Dendritic cell treated with granulocyte-macrophage colony-stimulating factor and Interleukin-4, amounts not matched to agents 40 ng/mL and 50 ng/mL, for 4 days (primary cell): ENCODE results near the gene RPS2.
"Not testable (repeated sequence)": the region's sequence is repeated elsewhere in the genome, so short reads cannot be mapped to it uniquely, and the experiment has no call there.

Source experiments
- H3K27ac Mint-ChIP-seq: one replicate; pipeline ENCODE4 v1.8.0; 2022; ENCODE audit warnings: mild to moderate bottlenecking, mixed read lengths
- H3K27me3 Mint-ChIP-seq: one replicate; pipeline ENCODE4 v1.8.0; 2022; ENCODE audit warnings: mild to moderate bottlenecking, mixed read lengths
- H3K36me3 Mint-ChIP-seq: one replicate; pipeline ENCODE4 v1.8.0; 2022; ENCODE audit warnings: low read depth, mixed read lengths
- H3K4me1 Mint-ChIP-seq: one replicate; pipeline ENCODE4 v1.8.0; 2022; ENCODE audit warnings: low read depth, mixed read lengths
- H3K4me3 Mint-ChIP-seq: one replicate; pipeline ENCODE4 v1.8.0; 2022; ENCODE audit warnings: mild to moderate bottlenecking, moderate library complexity, mixed read lengths
- H3K9me3 Mint-ChIP-seq: one replicate; pipeline ENCODE4 v1.8.0; 2022; ENCODE audit warnings: mixed read lengths
- intact Hi-C: fragments of 100-400 bp; cut with micrococcal nuclease; formaldehyde crosslinking; loops from one replicate; pipeline ENCODE4 v1.15.0; 2022

The RPS2 gene

DNA sequence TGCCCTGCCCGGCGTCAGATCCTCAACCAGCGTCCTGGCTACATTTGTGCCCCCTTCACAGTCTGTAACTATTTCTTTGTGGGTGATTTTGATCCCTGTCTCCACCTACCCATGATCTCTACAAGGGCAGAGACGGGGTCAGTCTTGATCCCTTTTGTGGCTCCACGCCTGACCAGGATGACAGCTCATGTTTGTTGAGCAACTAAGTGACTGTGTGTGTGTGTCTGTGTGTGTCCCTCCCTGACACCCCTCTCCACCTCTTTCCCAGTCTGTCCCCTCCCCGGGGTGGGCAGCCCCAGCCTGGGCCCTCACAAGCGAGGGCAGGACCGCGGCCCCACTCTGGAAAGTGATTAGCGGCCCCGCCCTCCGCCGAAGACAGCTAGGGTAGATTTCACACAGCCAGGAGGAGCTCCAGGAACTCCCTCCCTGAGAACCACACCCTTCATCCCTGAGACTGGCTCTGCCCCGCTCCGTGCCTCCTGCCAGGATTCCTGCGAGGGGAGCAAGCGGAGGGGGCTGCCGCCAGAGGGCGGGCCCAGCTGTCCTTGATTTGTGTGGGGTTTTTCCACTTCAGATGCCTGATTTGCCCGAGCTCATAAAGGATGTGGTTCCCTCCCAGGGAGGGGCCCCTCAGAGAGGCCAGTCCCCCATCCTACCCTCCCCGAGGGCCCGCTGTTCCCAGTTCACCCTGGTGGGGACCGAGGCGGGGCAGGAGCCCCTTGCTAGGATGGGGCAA is 41.2 kb downstream of the RPS2 start:
- Mint-ChIP-seq H3K4me1 (peaks cover 24% of the 10 kb centered on the region), H3K27ac (no peak overlapping the region), H3K27me3 (peaks cover 72% of the 10 kb centered on the region), H3K9me3 (no peaks in the 10 kb centered on the region), H3K4me3 (no peak overlapping the region), H3K36me3 (no peaks in the 10 kb centered on the region)
- intact Hi-C loops: no loop called here

- Mint-ChIP-seq H3K27me3 (peaks cover 77% of the 10 kb centered on the region), H3K4me3 (no peak overlapping the region), H3K36me3 (no peaks in the 10 kb centered on the region), H3K4me1 (peaks cover 24% of the 10 kb centered on the region), H3K27ac (no peak overlapping the region), H3K9me3 (no peaks in the 10 kb centered on the region)
- intact Hi-C loops: no loop called here
Observed at GRCh38 chr16:1922357-1922756, 42.3 kb downstream of the RPS2 start.

DNA sequence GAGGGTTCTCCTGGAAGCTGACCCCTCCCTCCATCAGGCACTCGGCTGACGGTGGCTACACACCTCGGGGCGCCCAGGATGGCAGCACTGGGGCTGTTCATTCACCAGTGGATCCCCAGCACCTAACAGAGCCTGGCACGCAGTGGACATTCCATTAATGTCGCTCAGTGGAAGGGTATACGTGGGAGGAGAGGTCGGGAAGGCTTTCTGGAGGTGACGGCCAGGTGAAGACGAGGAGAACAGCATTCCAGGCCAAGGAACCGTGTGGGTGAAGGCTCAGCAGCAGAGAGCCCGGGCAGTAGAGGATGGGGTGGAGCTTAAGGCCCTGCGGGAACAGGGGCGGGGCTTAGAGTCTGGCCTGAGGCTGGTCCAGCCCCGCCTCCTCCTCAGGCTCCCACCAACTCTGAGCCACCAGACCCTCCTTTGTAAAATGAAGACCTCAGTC is 43.9 kb downstream of the RPS2 start:
- H3K9me3 Mint-ChIP-seq: no peaks in the 10 kb centered on the region

GRCh38 chr16:1920122-1920521 is 44.5 kb downstream of the RPS2 start:
- H3K36me3 Mint-ChIP-seq, H3K4me3 Mint-ChIP-seq, H3K9me3 Mint-ChIP-seq, H3K27ac Mint-ChIP-seq, intact Hi-C loops: not testable (repeated sequence)
- Mint-ChIP-seq H3K4me1 (peaks cover 24% of the 10 kb centered on the region), H3K27me3 (peaks cover 93% of the 10 kb centered on the region)

More for the DNA sequence above, 43.9 kb downstream of the RPS2 start:
- Mint-ChIP-seq H3K27me3 (peaks cover 86% of the 10 kb centered on the region), H3K4me3 (no peak overlapping the region), H3K4me1 (peaks cover 24% of the 10 kb centered on the region), H3K27ac (no peak overlapping the region), H3K36me3 (no peaks in the 10 kb centered on the region)
- intact Hi-C loops: no loop called here

- peaks cover 93% of the 10 kb centered on the region for H3K27me3 Mint-ChIP-seq
- intact Hi-C loops: no loop called here
- peaks cover 24% of the 10 kb centered on the region for H3K4me1 Mint-ChIP-seq
- H3K4me3 Mint-ChIP-seq: no peak overlapping the region
- no peaks in the 10 kb centered on the region for H3K9me3 Mint-ChIP-seq
- no peak overlapping the region for H3K27ac Mint-ChIP-seq
- H3K36me3 Mint-ChIP-seq: no peaks in the 10 kb centered on the region
Observed at GRCh38 chr16:1919327-1919998, 45.2 kb downstream of the RPS2 start.

DNA sequence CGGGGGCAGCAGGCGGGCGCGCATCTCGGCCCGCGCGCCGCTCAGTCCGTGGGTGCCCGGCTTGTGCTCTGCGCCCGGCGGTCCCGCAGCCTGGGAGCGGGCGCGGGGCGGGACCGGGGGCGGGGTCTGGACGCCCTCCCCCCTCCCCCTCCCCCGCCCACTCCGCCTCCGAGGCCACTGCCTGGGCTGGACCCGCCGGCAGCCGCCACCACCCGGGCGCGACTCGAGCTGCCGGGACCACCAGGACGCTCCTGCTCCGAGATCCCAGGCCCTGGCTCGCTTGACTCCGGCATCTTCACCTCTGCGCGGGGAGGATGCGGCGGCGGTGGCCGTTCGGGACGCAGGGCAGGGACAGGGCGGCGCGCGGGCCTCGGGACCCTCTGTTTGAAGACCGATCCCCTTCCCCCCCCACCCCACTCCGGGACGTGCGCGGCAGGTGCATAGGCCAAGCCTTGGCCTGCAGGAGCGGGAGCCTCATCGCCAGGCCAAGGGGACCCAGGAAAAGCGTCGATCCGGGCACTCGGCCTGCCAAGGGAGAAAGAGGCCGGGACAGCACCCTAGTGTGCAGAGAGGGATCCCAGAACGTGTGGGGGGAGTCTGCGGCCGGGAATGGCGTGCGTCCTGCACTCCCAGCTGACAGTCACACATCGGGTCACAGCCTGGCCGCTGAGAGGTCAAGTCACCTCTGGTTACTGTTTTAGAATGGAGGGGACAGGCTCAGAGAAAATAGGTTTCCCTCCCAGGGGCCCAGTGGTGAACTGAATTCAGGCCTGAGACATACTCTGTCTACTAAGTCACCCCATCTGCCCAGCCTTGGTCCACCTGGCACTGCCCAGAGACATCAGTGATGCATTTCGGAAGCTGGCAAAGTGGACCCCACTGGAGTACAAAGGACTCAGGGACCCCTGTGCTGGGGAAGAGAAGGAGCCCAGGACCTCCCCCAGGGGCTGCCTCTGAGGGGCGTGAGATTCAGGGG is 46.0 kb downstream of the RPS2 start, which contains the start of gene HS3ST6:
Gene HS3ST6 (minus strand): TSS at position 65 of the 976 bp plus-strand sequence. CDS start 92 bp downstream, outside the sequence.
- Mint-ChIP-seq H3K4me3 (no peak within 1 kb of the TSS), H3K36me3 (no peaks in the 10 kb centered on the region), H3K4me1 (peaks cover 21% of the 10 kb centered on the region), H3K27me3 (peaks cover 93% of the 10 kb centered on the region), H3K9me3 (no peaks in the 10 kb centered on the region), H3K27ac (no peak within 1 kb of the TSS)
- intact Hi-C loops: no loop called here

- H3K4me3 Mint-ChIP-seq: no peak overlapping the region
- H3K4me1 Mint-ChIP-seq: peaks cover 13% of the 10 kb centered on the region
- no peaks in the 10 kb centered on the region for H3K36me3 Mint-ChIP-seq
- H3K27ac Mint-ChIP-seq: no peak overlapping the region
- intact Hi-C loops: no loop called here
- H3K27me3 Mint-ChIP-seq: peaks cover 91% of the 10 kb centered on the region
- H3K9me3 Mint-ChIP-seq: no peaks in the 10 kb centered on the region
Observed at GRCh38 chr16:1917665-1918350, 46.8 kb downstream of the RPS2 start.

DNA sequence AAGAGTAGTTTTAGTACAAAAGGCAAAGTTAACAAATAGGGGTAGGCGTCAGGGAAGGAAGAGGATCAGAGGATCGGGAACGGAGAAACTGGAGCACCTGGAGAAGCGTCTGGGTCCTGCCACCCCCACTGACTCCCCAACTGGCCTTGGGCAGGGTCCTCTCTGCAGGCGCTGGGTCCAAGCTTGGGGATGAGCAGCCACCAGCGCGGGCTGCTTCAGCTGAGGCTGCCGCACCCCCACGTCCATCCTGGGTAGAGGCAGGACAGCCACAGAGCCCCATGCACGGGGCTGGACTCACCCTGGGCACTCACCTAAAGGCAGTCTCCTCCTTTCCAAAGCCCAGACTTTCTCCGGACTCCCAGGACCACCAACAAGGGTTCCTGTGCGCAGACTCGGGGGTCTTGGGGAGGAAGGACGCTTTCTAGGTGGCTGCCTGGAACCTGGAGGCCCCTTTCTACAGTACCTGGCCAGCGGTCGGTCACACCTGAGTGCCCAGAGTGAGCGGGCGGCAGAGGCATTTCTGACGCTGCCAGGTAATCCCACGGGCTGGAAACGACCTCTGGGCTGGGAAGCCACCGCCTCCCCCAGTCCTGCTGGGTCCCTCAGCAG is 47.5 kb downstream of the RPS2 start:
- Mint-ChIP-seq H3K36me3 (no peaks in the 10 kb centered on the region), H3K27ac (no peak overlapping the region), H3K4me3 (no peak overlapping the region), H3K4me1 (peaks cover 11% of the 10 kb centered on the region), H3K9me3 (no peaks in the 10 kb centered on the region), H3K27me3 (peaks cover 85% of the 10 kb centered on the region)
- intact Hi-C loops: no loop called here

GRCh38 chr16:1916640-1916990 is 48.0 kb downstream of the RPS2 start:
- no peak overlapping the region for H3K4me3 Mint-ChIP-seq
- H3K36me3 Mint-ChIP-seq: no peaks in the 10 kb centered on the region
- H3K27me3 Mint-ChIP-seq: peaks cover 81% of the 10 kb centered on the region
- H3K9me3 Mint-ChIP-seq: no peaks in the 10 kb centered on the region
- H3K4me1 Mint-ChIP-seq: peaks cover 11% of the 10 kb centered on the region
- intact Hi-C loops: no loop called here
- H3K27ac Mint-ChIP-seq: no peak overlapping the region

GRCh38 chr16:1915732-1916639 is 48.6 kb downstream of the RPS2 start:
- Mint-ChIP-seq H3K9me3 (no peaks in the 10 kb centered on the region), H3K27me3 (peaks cover 76% of the 10 kb centered on the region), H3K27ac (no peak overlapping the region), H3K36me3 (no peaks in the 10 kb centered on the region), H3K4me3 (no peak overlapping the region), H3K4me1 (peaks cover 6% of the 10 kb centered on the region)
- intact Hi-C loops: no loop called here

DNA sequence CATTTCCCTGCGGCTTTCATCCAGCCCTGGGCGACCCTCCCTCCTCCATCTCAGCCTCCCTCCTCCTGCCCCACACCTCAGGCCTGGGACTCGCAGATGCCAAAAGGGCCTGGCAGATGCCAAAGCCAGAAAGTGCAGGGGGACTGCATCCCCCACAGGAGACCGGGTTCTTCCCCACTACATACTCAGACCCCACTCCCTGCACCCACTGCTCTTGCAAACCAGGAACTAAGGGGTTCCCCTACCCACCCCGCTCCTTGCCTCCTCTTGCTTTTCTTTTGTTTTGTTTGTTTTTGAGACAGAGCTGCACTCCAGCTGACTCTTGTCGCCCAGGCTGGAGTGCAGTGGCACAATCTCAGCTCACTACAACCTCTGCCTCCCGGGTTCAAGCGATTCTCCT is 49.6 kb downstream of the RPS2 start:
- no peaks in the 10 kb centered on the region for H3K4me1 Mint-ChIP-seq
- H3K27ac Mint-ChIP-seq: no peak overlapping the region
- H3K36me3 Mint-ChIP-seq: no peaks in the 10 kb centered on the region
- H3K9me3 Mint-ChIP-seq: no peaks in the 10 kb centered on the region
- H3K27me3 Mint-ChIP-seq: peaks cover 66% of the 10 kb centered on the region
- intact Hi-C loops: no loop called here
- H3K4me3 Mint-ChIP-seq: no peak overlapping the region

- no peak overlapping the region for H3K4me3 Mint-ChIP-seq
- peaks cover 61% of the 10 kb centered on the region for H3K27me3 Mint-ChIP-seq
- H3K36me3 Mint-ChIP-seq: no peaks in the 10 kb centered on the region
- no peaks in the 10 kb centered on the region for H3K4me1 Mint-ChIP-seq
- no peak overlapping the region for H3K27ac Mint-ChIP-seq
- H3K9me3 Mint-ChIP-seq: no peaks in the 10 kb centered on the region
- intact Hi-C loops: no loop called here
Observed at GRCh38 chr16:1914084-1914608, 50.5 kb downstream of the RPS2 start.
